Hepatocyte (in vitro differentiated cells): ENCODE data around the gene ZNF33A.

Experiments used
- EZH2 ChIP-seq: fragments of 200-600 bp; sonication (generic); IDR thresholded peaks from 2 replicates; pipeline ENCODE4 v1.6.1; 2016; ENCODE audit warnings: antibody characterized with exemption, mild to moderate bottlenecking, borderline replicate concordance
- TF ChIP-seq, protein P1 (sequence below): fragments of 200-600 bp; sonication (generic); IDR thresholded peaks from 2 replicates; pipeline ENCODE4 v1.5.1; 2016; ENCODE audit warnings: antibody characterized with exemption, mild to moderate bottlenecking; ENCODE audit not compliant: poor library complexity

DNA sequence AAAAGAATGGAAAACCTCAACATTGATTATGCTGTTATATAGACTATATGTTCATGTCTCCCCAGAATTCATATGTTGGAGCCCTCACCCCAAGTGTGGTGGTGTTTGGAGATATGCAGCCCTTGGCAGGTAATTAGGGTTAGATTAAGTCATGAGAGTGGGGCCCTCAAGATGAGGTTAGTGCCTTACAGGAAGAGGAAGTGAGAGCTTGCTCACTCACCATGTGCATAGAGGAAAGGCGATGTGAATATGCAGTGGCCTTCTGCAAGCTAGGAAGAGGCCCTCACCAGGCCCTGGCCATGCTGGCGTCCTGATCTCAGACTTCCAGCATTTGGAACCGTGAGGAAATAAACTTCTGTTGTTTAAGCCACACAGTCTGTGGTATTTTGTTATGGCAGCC, 14.8 kb downstream of the ZNF33A start:
- TF ChIP-seq, protein P1, sequence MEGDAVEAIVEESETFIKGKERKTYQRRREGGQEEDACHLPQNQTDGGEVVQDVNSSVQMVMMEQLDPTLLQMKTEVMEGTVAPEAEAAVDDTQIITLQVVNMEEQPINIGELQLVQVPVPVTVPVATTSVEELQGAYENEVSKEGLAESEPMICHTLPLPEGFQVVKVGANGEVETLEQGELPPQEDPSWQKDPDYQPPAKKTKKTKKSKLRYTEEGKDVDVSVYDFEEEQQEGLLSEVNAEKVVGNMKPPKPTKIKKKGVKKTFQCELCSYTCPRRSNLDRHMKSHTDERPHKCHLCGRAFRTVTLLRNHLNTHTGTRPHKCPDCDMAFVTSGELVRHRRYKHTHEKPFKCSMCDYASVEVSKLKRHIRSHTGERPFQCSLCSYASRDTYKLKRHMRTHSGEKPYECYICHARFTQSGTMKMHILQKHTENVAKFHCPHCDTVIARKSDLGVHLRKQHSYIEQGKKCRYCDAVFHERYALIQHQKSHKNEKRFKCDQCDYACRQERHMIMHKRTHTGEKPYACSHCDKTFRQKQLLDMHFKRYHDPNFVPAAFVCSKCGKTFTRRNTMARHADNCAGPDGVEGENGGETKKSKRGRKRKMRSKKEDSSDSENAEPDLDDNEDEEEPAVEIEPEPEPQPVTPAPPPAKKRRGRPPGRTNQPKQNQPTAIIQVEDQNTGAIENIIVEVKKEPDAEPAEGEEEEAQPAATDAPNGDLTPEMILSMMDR, result no peak
- no peak for TF ChIP-seq EZH2
